Fibroblast of skin of right biceps (primary cell): ENCODE measurements around the gene HINT2.
A peak's percentile ranks its signal among the peaks of the same experiment; 100 is the strongest.

Experiments
- DNase-seq: peaks from one replicate; pipeline ENCODE4 v3.0.0-alpha.2; 2013

The HINT2 gene

DNA sequence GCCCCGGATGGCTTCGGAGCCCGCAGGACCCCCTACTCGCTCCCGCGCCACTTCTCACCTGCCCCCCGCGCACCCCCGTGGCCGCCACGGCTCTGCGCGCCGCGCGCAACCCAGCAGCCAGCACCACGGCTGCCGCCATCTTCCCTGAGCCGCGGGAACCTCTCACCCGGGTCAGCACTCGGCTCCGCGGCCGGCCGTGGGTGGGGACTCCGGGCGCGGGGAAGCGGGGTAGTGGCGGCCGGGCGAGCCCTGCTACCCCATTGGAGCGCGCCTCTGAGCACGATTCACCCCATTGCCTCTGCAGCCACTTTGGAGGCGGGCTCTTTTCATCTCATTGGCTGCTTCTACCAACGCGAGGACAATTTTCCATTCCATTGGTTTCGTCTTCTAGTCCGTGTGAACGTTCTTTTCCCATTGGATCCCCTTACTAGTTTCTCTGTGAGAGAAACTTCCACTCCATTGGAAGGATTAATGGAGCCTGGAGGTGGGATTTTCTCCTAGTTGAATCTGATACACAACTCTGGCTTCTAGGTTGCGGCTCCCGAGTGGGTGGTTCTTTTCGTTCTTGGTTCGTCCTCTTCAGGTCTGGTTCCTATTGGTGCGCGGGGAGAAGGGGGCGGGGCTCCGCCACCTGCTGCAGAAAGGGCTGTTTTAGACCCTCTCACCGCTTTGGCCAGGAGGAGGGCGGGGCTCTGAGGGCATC lies at the start of gene HINT2:
TSS of gene HINT2 (minus strand) at position 202 of the 703 bp plus-strand sequence. CDS start at position 139, 63 bp downstream.
- DNase-seq, result peak; percentile 99

DNA sequence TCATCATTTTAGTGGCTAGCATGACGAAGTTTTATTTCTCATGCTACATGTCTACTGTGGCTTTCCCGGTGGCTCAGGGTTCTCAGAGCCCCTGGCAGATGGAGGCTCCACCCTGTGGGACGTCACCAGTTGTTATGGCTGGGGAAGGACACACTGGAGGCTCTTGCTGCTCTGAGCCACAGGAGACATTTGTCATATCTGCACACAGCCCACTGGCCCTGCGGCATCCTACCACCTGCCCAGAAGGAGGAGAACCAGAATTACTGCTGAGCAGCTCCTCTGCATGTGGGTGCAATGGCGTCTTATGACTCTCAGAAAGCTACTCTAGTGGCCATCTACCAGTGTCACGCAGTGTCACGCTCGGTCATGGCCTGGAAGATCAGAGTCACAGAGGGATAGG lies 48.7 kb upstream of the HINT2 start:
- DNase-seq, result no peak

DNA sequence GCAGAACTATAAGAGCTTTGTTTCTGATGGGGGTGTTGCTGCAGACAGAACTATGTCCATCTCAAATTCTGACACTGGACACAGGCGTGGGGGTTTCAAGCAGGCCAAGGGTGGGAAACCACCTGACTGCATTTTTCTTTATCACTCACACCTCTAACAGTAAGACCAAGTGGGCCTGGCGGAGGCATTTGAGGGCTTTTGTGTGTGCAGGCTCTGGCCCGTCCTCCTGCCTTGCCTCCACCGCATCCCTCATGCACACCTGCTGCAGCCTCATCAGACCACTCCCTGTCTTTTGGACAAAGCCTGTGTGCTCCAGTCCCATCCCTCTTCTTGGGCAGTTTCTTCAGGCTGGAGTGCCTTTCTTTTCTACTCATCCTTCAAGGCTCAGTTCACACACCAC lies 47.5 kb upstream of the HINT2 start:
- DNase-seq, result no peak

DNA sequence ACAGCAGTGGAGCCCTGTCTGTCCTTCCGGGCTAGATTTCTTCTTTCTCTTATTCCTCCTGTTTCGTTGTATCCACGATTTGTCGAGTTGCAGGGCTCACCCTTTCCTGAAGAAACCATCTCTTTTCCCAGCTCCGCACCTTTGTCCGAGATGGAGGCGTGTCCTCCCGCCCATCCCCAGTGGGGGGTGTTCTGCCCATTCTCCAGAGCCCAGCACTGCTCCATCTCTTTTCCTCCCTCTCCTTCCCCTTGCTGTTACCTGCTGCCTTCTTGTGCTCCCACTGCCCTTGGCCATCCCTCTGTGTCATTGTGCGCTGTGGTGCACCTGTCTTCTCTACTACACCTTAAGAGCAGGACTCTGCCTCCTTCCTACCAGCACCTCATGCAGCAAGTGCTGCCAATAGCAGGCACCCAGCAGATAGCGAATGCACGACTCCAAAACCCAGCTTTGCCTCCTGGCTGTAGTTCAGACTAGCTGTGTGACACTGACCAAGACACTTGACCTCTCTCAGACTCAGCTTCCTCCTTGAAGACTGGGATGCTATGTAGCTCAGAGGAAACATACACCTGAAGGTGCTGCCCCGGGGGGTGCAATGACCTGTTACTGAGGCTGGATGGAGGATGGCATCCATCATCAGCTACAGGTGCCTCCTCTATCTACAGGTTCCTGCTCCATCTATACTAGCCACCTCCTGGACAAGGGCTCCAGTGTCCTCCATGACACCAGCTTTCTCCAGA lies 46.5 kb upstream of the HINT2 start:
- DNase-seq, result no peak

DNA sequence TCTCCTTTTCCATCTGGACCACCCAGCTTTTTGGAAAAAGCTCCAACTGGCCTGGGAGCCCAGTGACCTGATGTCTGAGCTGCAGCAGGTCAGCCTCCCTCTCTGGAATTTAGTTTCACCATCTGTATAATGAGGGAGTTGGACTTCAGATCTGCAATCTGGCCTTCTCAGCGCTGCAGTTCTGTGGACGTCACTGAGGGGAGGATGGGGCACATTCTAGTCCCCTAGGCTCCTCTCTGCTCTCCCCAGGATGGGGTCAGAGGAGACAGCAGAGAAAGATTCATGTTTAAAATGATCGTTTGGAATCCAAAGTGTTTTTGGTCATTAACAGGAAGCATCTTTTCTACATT lies 45.1 kb upstream of the HINT2 start:
- DNase-seq, result no peak

DNA sequence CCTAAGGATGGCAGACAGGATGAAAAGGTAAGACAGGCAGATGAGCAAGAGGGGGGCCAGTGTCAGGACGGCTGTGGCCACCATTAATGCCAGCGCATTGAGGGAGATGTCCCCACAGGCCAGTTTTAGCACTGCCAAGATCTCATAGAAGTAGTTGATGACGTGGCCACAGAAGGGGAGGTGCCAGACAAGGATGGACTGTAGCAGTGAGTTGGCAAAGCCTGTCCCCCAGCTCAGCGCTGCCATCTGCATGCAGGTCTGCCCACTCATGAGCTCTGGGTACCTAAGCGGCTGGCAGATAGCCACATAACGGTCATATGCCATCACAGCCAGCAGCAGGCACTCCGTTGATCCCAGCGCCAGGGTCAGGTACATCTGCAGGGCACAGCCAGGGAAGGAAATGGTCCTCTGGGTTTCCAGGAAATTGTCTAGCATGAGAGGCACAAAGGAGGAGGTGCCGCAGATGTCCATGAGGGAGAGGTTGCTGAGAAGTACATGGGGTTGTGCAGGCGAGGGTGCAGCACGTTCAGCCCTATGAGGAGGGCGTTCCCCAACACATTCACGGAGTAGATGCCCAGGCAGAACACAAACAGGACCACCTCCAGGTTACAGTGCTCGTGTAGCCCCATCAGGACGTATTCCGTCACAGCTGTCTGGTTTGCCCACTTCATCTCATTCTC lies 44.6 kb upstream of the HINT2 start:
- peak; percentile 30 for DNase-seq

DNA sequence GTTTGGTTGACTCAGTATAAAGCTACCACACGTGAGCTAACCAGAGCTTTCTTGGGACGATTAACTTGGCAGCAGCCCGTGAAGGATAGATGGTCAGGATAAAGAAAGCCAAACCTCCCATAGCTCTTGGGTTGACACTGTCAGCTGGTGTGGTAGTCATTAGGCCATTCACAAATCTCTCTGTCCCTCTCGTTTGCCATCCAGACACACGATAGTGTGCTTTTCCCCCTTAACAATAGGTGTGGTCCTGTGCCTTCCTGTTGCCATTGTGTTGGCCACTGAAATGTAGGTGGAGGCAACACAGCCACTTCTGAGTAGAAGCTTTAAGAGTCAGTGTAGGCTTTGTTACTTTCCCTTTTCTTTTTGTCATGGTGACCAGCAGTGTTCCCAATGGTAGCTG lies 43.6 kb upstream of the HINT2 start:
- no peak for DNase-seq

DNA sequence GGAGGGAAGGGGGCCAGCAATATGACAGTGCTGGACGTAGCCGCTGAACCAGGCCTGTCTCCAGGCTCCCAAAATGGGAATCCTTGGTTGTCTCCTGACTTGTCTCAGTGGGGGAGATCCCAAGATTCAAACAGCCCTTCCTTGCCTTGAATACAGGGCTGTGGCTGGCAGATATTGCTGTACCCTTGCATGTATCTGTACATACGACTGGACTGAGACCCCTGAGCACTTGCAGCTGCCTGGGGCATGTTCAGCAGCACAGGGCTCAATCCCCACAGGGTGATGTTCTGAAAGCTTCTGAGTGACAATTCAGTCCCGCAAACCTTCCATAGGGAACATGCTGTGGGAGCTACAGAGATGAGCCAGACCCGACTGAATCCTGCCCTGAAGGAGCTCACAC lies 42.0 kb upstream of the HINT2 start:
- DNase-seq, result no peak

DNA sequence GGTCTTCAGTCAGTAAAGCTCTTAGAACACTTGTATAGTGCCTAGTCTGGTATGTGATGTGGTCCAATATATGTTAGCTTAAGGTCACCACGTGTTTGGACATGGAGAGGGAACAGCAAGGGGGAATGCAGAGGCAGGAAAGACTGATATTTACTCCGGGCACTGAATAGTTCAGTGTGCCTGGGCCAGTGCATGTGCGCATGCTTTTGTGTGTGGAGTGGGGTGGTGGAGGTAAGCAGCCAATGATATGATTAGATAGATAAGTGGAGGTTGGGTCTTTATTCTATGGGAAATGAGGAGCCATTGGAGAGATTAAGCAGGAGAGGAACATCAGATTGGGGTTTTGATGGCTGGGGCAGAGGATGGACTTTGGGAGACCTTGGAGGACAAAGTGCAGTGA lies 41.4 kb upstream of the HINT2 start:
- no peak for DNase-seq

DNA sequence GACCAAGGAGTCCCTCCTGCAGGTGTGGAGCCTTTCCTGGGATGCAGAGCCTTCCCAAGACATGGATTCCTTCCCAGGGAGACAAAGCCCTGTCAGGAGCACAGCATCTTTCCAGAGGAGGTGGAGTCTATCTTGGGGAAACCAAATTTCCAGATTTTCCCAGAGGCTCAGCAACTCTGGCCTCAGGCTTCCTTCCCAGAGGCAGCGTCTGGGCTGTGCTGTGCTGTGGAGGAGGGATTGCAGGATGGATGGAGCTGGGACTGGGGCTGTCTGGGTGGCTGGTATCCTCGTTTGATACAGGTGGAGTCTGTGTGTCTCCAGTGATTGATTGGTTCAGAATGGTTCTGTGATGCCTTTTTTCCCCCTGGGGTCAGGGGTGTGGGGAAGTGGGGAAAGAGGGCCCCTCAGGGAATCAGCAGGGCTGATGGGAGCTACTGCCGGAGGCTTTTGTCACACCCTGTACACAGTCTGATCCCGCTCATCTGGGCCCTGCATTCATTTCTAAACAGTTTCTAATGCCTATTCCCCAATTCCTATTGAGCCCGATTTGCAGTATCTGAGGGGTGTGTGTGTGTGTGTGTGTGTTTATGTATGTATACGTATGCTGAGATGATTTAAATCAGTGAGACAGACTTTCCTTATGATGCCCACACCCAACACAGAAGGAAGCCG lies 39.4 kb upstream of the HINT2 start:
- no peak for DNase-seq

DNA sequence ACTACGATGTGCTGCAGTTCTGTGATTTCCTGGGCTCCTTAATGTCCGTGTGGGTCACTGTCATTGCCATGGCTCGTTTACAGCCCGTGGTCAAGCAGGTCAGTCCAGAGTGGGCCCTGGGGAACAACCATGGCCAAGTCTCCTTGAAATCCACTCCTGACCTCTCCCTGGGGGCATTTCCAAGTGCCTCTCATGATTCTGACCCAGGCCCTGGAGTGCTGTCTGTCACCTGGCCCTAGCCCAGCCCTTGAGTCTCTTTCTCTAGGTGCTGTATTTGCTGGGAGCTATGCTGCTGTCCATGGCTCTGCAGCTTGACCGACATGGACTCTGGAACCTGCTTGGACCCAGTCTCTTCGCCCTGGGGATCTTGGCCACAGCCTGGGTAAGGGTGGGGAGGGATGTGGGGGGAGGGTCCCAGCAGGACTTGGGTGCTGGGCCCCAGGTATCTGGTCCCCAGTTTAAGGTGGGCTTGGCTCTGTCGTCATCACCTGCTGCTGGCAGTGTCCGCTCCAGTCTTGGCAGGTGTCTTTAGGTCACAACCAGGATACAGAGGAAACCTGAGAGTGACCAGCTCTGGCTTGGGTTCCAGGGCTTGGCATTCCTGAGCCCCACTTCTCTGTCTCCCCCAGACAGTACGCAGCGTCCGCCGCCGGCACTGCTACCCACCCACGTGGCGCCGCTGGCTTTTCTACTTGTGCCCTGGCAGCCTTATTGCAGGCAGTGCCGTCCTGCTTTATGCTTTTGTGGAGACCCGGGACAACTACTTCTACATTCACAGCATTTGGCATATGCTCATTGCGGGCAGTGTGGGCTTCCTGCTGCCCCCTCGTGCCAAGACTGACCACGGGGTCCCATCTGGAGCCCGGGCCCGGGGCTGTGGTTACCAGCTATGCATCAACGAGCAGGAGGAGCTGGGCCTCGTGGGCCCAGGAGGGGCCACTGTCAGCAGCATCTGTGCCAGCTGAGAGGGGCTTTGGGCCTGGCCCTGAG lies 38.3 kb upstream of the HINT2 start:
- DNase-seq, result no peak

DNA sequence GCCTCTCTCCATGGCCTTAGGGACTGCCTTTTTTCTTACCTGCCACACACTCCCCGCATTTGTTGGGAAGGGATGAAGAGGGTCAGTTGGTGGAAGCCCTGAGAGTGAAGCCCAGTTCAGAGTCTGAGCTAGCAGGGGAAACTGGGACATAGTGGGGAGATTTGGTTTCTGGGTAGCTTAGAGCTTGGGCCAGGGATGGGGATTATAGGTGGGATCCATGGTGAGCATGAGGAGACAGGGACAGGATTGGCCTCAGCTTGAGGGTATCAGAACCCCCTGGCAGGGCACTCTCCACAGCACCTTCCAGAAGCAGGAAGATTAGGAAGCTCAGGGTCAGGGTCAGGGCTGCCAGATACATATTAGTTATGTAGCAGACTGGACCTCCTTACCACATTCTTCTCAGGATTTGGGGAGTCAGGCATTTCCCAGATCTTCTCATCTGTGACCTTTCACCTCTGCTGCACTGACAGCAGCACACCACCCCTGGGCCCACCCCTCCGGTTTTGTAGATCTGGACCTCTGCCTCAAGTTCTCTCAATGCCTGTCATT lies 37.5 kb upstream of the HINT2 start:
- DNase-seq, result no peak

DNA sequence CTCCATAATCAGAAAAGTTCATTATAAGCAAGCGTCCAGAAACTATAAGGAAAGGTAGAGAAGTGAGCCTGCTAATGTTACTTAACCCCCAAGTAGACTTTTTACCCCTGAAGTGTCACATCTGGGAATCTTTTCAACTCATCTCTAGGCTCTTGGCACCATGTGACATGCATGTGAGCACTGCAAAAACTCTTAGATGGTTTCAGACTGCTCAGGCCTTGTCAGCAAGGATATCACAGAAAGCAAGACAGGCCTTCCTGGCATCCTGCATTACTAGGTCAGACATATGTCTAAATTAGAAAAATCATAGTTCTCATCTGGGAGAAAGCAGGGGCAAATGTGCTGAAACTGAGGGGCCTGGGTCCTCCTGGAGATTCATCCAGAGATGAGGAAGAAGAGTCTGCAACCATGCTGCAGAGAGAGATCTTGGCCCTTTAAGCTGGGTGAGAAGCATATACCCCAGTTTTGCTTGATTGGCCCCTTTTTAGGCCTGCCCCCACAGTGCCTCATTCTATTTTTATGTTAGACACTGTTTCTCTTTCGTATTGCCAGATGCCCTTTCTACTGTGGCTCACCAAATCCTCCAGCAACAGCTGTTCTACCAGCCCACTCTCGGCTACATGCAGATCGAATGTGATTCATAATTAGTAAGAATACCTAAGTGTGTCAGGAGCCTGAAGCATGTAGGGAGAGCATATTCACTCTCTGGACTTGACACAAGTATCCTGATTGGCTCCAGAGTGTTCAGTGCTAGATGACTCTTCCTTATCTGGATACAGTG lies 33.1 kb upstream of the HINT2 start:
- DNase-seq, result peak; percentile 86

DNA sequence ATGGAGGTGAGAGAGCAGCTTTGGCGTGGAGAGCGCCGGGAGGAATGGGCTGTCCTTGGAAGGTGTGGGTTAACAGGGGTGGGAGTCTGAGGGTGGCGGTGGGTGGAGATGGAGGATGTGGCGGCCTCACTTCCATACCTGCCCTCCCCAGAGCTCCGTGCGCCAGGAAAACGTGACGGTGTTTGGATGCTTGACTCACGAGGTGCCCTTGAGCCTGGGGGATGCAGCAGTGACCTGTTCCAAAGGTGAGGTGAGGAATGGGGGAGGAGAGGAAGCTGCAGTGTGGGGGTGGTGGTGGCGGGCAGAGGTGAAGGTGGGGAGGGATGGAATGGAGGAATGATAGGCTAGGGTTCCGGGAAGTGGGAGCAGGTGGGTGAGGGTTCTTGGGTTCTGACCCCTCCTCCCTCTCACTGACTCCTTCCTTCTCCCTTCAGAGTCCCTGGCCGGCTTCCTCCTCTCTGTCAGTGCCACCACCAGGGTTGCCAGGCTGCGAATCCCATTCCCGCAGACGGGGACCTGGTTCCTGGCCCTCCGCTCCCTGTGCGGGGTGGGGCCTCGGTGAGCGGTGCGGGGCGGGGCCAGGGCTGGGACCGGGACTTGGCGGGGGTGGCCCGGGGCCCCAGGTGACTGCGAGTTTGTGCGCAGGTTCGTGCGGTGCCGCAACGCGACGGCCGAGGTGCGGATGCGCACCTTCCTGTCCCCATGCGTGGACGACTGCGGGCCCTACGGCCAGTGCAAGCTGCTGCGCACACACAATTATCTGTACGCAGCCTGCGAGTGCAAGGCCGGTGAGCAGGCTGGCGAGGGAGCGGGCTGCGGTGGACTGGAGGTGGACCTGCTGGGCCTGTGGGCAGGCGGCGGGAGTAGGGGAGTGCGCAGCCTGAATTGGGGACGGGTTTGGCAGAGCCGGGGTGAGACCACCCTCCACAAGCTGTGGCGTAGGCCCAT lies 31.3 kb upstream of the HINT2 start:
- DNase-seq, result no peak

DNA sequence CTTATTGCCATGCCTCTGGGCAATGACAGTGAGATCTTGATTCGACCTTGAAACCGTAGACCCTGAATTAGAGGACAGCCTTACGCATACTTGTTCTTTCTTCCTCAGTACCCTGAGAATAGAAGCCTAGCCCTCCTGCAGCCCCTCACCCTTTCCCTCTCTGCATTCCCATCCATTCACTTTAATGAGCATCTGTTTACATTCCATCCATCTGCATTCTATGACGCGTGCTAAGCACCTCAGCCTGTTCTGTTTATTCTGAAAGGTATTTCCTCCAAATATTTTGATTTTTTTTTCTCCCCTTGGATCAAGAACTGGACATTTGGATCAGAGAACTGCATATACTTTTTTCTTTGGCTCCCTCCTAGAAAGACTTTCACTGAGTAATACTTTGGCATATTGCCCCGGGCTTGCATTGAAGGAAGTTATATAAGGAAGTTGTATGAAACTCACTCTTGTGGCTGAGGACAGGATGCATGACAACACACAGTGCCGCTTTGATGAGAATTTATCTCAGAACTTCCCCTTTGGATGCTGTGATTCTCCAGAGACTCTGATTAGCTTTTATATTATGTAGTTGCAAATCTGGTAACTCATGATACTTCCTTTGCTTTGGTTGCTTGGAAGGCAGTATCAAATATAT lies 29.9 kb upstream of the HINT2 start:
- DNase-seq, result peak; percentile 94

DNA sequence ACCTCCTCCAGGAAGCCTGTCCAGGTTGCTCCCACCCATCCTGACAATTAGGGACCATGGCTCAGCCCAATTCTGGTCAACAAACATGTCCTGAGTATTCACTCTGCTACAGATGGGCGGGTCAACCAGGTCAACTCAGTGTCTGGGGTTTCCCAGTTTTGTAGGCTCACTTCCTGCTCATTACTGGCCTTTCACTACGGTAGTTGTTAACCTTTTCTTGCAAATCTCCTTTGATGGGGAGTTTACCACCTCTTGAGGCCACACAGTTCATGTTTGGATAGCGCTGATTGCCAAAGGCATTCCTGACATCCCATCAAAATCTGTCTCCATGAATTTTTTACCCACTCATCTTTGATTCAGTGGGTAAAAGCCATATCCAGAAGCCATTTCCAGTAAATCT lies 28.0 kb upstream of the HINT2 start:
- no peak for DNase-seq

DNA sequence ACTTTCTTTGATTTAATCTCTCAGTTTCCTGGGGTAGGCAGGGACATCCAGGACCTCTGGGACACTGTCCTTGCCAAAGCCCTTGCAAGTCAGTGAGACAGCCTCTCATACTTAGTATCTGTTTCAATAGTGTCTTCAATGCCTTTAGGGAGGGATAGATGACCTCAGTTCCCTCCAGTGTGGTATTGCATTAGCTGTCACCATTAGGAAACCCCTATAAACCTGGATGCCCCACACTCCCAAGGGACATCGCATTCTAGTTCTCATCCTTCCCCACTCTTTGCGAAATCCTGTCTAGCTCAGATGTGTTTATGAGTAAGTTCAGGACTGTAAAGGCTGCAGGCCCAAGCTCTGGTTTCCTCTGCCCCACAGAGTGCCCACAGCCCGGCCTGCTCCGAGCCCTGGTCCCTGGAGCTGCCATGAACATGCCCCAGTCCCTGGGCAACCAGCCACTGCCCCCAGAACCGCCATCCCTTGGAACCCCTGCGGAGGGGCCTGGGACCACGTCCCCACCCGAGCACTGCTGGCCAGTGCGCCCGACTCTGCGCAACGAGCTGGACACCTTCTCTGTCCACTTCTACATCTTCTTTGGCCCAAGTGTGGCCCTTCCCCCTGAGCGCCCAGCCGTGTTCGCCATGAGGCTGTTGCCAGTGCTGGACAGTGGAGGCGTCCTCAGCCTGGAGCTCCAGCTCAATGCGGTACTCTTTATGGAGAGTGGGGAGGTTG lies 27.3 kb upstream of the HINT2 start:
- no peak for DNase-seq

DNA sequence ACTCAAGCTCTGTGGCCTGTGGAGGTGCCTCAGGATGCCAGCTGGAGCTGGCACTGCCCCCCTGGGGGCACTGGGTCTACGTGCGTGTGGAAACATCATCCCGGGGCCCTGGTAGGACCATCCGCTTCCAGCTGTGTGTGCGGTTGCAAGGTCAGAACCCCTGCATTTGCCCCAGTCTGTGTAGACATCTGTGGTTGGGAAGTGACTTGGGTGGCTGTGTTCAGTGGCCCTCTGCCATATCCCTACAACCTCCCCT lies 26.7 kb upstream of the HINT2 start:
- DNase-seq, result no peak
